GM12878 (cell line): Measurements from ENCODE around the gene SRPX2.

Source experiments
- ESRRA ChIP-seq: IDR thresholded peaks from 2 replicates; pipeline ENCODE4 v1.6.1; 2012; ENCODE audit warnings: mild to moderate bottlenecking, low read length, improper control_type of control experiment
- REST ChIP-seq: IDR thresholded peaks from 2 replicates; pipeline ENCODE4 v1.6.1; 2012; ENCODE audit warnings: mild to moderate bottlenecking, low read depth, low read length
- SMC3 ChIP-seq: IDR thresholded peaks from 2 replicates; pipeline ENCODE4 v1.6.1; 2011; ENCODE audit warnings: low read length, improper control_type of control experiment, borderline replicate concordance
- SUZ12 ChIP-seq: fragments of 200-600 bp; sonication (generic); IDR thresholded peaks from one replicate; pipeline ENCODE4 v1.6.1; 2018; ENCODE audit warnings: antibody characterized with exemption, mild to moderate bottlenecking; ENCODE audit not compliant: unreplicated experiment
- TF ChIP-seq, protein P1 (sequence below), 3 experiments: IDR thresholded peaks in 2 of 3; conservative IDR thresholded peaks in 1 of 3; 2 replicates each; pipeline ENCODE4 v1.5.1; 2011; ENCODE audit warnings: low read depth in 3 of 3, low read length in 3 of 3, mild to moderate bottlenecking in 3 of 3, control low read depth in 2 of 3, moderate library complexity in 2 of 3, inconsistent platforms in 1 of 3, mixed read lengths in 1 of 3; ENCODE audit not compliant: control insufficient read depth in 2 of 3, insufficient read depth in 1 of 3; ENCODE audit errors: extremely low read depth in 1 of 3
- TF ChIP-seq, protein P2 (sequence below): fragments of 450-650 bp; IDR thresholded peaks from 2 replicates; pipeline ENCODE4 v1.6.1; 2017; ENCODE audit warnings: mild to moderate bottlenecking, moderate library complexity

DNA sequence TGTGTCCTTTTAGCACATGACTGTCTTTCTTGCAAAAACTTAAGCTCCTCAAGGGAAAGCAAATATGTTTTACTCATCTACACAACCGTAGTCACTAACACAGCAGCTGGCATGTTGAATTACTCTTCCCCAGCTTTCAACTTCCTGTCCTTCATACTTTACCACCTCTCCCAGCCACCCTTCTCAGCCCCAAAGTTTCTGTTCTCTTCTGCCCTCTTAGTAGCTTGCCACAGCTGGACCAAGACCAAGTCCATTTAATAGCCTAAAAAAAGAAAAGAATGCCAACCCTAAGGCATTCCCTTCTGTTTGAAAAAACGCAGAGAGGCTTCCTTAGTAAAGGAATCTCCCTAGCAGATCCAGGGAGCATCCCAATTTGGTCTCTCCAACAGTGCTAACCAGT lies 36.8 kb downstream of the SRPX2 start:
- no peak for TF ChIP-seq REST
- no peak for TF ChIP-seq ESRRA
- TF ChIP-seq, protein P1, sequence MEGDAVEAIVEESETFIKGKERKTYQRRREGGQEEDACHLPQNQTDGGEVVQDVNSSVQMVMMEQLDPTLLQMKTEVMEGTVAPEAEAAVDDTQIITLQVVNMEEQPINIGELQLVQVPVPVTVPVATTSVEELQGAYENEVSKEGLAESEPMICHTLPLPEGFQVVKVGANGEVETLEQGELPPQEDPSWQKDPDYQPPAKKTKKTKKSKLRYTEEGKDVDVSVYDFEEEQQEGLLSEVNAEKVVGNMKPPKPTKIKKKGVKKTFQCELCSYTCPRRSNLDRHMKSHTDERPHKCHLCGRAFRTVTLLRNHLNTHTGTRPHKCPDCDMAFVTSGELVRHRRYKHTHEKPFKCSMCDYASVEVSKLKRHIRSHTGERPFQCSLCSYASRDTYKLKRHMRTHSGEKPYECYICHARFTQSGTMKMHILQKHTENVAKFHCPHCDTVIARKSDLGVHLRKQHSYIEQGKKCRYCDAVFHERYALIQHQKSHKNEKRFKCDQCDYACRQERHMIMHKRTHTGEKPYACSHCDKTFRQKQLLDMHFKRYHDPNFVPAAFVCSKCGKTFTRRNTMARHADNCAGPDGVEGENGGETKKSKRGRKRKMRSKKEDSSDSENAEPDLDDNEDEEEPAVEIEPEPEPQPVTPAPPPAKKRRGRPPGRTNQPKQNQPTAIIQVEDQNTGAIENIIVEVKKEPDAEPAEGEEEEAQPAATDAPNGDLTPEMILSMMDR (IDR thresholded peaks at IDR 0.05 in 2 of 3, conservative IDR thresholded peaks at IDR 0.05 in 1 of 3; ENCODE audit: control insufficient read depth in 2 of 3, extremely low read depth in 1 of 3, insufficient read depth in 1 of 3, low read depth in 3 of 3, low read length in 3 of 3) = no peak
- TF ChIP-seq SMC3 = no peak
- TF ChIP-seq, protein P2, sequence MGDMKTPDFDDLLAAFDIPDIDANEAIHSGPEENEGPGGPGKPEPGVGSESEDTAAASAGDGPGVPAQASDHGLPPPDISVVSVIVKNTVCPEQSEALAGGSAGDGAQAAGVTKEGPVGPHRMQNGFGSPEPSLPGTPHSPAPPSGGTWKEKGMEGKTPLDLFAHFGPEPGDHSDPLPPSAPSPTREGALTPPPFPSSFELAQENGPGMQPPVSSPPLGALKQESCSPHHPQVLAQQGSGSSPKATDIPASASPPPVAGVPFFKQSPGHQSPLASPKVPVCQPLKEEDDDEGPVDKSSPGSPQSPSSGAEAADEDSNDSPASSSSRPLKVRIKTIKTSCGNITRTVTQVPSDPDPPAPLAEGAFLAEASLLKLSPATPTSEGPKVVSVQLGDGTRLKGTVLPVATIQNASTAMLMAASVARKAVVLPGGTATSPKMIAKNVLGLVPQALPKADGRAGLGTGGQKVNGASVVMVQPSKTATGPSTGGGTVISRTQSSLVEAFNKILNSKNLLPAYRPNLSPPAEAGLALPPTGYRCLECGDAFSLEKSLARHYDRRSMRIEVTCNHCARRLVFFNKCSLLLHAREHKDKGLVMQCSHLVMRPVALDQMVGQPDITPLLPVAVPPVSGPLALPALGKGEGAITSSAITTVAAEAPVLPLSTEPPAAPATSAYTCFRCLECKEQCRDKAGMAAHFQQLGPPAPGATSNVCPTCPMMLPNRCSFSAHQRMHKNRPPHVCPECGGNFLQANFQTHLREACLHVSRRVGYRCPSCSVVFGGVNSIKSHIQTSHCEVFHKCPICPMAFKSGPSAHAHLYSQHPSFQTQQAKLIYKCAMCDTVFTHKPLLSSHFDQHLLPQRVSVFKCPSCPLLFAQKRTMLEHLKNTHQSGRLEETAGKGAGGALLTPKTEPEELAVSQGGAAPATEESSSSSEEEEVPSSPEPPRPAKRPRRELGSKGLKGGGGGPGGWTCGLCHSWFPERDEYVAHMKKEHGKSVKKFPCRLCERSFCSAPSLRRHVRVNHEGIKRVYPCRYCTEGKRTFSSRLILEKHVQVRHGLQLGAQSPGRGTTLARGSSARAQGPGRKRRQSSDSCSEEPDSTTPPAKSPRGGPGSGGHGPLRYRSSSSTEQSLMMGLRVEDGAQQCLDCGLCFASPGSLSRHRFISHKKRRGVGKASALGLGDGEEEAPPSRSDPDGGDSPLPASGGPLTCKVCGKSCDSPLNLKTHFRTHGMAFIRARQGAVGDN = no peak
- no peak for TF ChIP-seq SUZ12
